ENCODE measurements around the gene ALMS1.
"Not testable (repeated sequence)": the region's sequence is repeated elsewhere in the genome, so short reads cannot be mapped to it uniquely, and the experiment has no call there.

ALMS1 gene

GRCh38 chr2:73385504-73386341, at the start of gene ALMS1:
Gene ALMS1 (plus strand): TSS chr2:73385836. CDS start chr2:73385869, 33 bp downstream.
- DNase-seq: peak; percentile 92

GRCh38 chr2:73337828-73338227, 47.8 kb upstream of the ALMS1 start:
- no peak for DNase-seq

- DNase-seq: no peak
These were observed 46.4 kb upstream of the ALMS1 start for GRCh38 chr2:73339201-73339600.

GRCh38 chr2:73341039-73341438, 44.6 kb upstream of the ALMS1 start:
- no peak for DNase-seq

- no peak for DNase-seq
These were observed 41.6 kb upstream of the ALMS1 start for GRCh38 chr2:73343992-73344391.

GRCh38 chr2:73344747-73345146, 40.9 kb upstream of the ALMS1 start:
- DNase-seq: not testable (repeated sequence)

- no peak for DNase-seq
These were observed 35.5 kb upstream of the ALMS1 start for GRCh38 chr2:73350035-73350691.

GRCh38 chr2:73356097-73356496, 29.5 kb upstream of the ALMS1 start:
- no peak for DNase-seq

- DNase-seq: no peak
These were observed 25.5 kb upstream of the ALMS1 start for GRCh38 chr2:73359915-73360697.

- DNase-seq: no peak
These were observed 19.6 kb upstream of the ALMS1 start for GRCh38 chr2:73366060-73366459.

- no peak for DNase-seq
These were observed 16.9 kb upstream of the ALMS1 start for GRCh38 chr2:73368781-73369180.

GRCh38 chr2:73370348-73370747, 15.3 kb upstream of the ALMS1 start:
- no peak for DNase-seq

GRCh38 chr2:73373344-73373743, 12.3 kb upstream of the ALMS1 start:
- no peak for DNase-seq

- no peak for DNase-seq
These were observed 11.4 kb upstream of the ALMS1 start for GRCh38 chr2:73374269-73374668.

GRCh38 chr2:73376681-73377080, 9.0 kb upstream of the ALMS1 start:
- DNase-seq: no peak

GRCh38 chr2:73383036-73383435, 2.6 kb upstream of the ALMS1 start:
- no peak for DNase-seq

- DNase-seq: no peak
These were observed 523 bp upstream of the ALMS1 start for GRCh38 chr2:73385123-73385503.

GRCh38 chr2:73386342-73386868, 769 bp downstream of the ALMS1 start:
- no peak for DNase-seq

GRCh38 chr2:73386894-73387636, 1.4 kb downstream of the ALMS1 start:
- DNase-seq: no peak

- no peak for DNase-seq
These were observed 16.9 kb downstream of the ALMS1 start for GRCh38 chr2:73402386-73403103.

- no peak for DNase-seq
These were observed 17.6 kb downstream of the ALMS1 start for GRCh38 chr2:73403237-73403636.

- no peak for DNase-seq
These were observed 18.8 kb downstream of the ALMS1 start for GRCh38 chr2:73404409-73404808.

Data from fibroblast of skin of right biceps (primary cell).